ENCODE results near the gene SYT13. TPM values are rescaled to one million over a fixed set of nuclear protein-coding genes. Genes with fewer than 3 reads are reported as not detected.
"Not testable (repeated sequence)": the region's sequence is repeated elsewhere in the genome, so short reads cannot be mapped to it uniquely, and the experiment has no call there.

Gene SYT13
- total RNA-seq, 2 donors from 2014 or later = 23.4 to 31.5 TPM

GRCh38 chr11:45293566-45294192 lies 7.5 kb upstream of the SYT13 start:
- intact Hi-C loops (cut with DNase I) = loop anchor here (2.0 kb wide), 2 partner anchors 41 to 183 kb away; no protein-coding TSS in a partner anchor
- not testable (repeated sequence) for H3K27ac ChIP-seq

DNA sequence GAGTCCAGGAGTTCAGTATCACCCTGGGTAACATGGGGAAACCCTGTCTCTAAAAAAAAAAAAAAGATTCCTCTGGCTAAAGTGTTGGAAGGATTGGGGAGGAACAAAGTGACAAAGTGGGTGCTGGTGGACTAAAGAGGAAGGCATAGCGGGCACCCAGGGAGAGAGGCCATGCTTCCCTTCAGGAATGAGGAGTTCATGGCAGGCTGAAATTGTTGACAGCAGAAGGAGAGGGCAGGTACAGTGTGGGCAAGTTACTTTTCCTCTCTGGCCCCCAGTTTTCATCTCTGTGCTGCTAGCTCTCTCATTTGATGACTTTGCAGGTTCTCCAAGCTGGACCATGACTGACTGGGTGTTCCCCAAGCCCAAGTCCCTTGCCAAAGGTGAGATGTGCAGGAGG lies 4.4 kb upstream of the SYT13 start:
- no peaks in the 10 kb centered on the region for H3K4me1 ChIP-seq
- TF ChIP-seq CTCF (IDR thresholded peaks at IDR 0.05) = no peak
- H3K27ac ChIP-seq = no peak overlapping the region
- no peaks in the 10 kb centered on the region for H3K36me3 ChIP-seq
- no peak overlapping the region for H3K9ac ChIP-seq (ENCODE audit: low read depth in 2 of 2, low read length in 2 of 2)
- peaks cover 4% of the 10 kb centered on the region for H3K27me3 ChIP-seq
- no peaks in the 10 kb centered on the region for H3K9me3 ChIP-seq
- no peak overlapping the region for H3K4me3 ChIP-seq
- DNase-seq = no peak
- intact Hi-C loops (cut with DNase I) = no loop called here

More at GRCh38 chr11:45293566-45294192, 7.5 kb upstream of the SYT13 start:
- peak; percentile 50 for TF ChIP-seq CTCF (IDR thresholded peaks at IDR 0.05)
- peak; percentile 87 for DNase-seq
- H3K9me3 ChIP-seq; H3K4me3 ChIP-seq; H3K9ac ChIP-seq (ENCODE audit: low read depth in 2 of 2, low read length in 2 of 2); H3K27me3 ChIP-seq; H3K36me3 ChIP-seq; H3K4me1 ChIP-seq: not testable (repeated sequence)

GRCh38 chr11:45289369-45289768 lies 3.2 kb upstream of the SYT13 start:
- peaks cover 4% of the 10 kb centered on the region for H3K27me3 ChIP-seq
- no peak for TF ChIP-seq CTCF (IDR thresholded peaks at IDR 0.05)
- DNase-seq = no peak
- no peaks in the 10 kb centered on the region for H3K4me1 ChIP-seq
- no peaks in the 10 kb centered on the region for H3K9me3 ChIP-seq
- intact Hi-C loops (cut with DNase I) = loop anchor here (5.0 kb wide), 1 partner anchor 357 kb away; no protein-coding TSS in a partner anchor
- no peak overlapping the region for H3K9ac ChIP-seq (ENCODE audit: low read depth in 2 of 2, low read length in 2 of 2)
- no peaks in the 10 kb centered on the region for H3K36me3 ChIP-seq
- H3K27ac ChIP-seq = no peak overlapping the region
- H3K4me3 ChIP-seq = no peak overlapping the region

DNA sequence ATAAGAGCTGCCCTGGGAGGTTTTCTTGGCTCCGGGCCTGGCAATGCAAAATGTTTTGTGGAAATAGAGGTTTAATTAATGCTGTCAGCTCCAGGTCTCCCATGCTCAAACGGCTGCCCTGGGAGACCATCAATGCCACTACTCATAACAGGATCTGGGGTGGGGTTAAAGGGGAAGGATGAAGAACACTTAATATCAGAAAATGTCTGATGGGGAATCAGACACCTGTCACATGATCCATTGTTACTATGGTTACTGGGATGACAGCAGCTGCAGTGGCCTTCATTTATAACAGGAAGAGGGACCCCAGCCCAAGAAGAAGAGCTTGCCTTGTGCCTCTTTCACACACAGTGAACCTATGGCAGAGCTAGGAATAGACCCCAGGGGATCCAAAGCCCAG lies 2.2 kb upstream of the SYT13 start:
- Histone ChIP-seq H3K9ac (ENCODE audit: low read depth in 2 of 2, low read length in 2 of 2) (no peak overlapping the region), H3K36me3 (no peaks in the 10 kb centered on the region), H3K4me3 (no peak overlapping the region), H3K4me1 (no peaks in the 10 kb centered on the region), H3K27ac (no peak overlapping the region), H3K9me3 (no peaks in the 10 kb centered on the region), H3K27me3 (peaks cover 4% of the 10 kb centered on the region)
- no peak for TF ChIP-seq CTCF (IDR thresholded peaks at IDR 0.05)
- intact Hi-C loops (cut with DNase I) = loop anchor here (5.0 kb wide), 1 partner anchor 356 kb away; no protein-coding TSS in a partner anchor
- DNase-seq = no peak

GRCh38 chr11:45287316-45287903 lies 1.3 kb upstream of the SYT13 start:
- no peaks in the 10 kb centered on the region for H3K36me3 ChIP-seq
- peaks cover 4% of the 10 kb centered on the region for H3K27me3 ChIP-seq

More at GRCh38 chr11:45287316-45287903, 1.3 kb upstream of the SYT13 start:
- H3K27ac ChIP-seq = no peak overlapping the region
- H3K9ac ChIP-seq (ENCODE audit: low read depth in 2 of 2, low read length in 2 of 2) = no peak overlapping the region
- DNase-seq = no peak
- H3K4me1 ChIP-seq = no peaks in the 10 kb centered on the region
- no peak overlapping the region for H3K4me3 ChIP-seq
- no peaks in the 10 kb centered on the region for H3K9me3 ChIP-seq
- intact Hi-C loops (cut with DNase I) = loop anchor here (5.0 kb wide), 1 partner anchor 355 kb away; no protein-coding TSS in a partner anchor
- no peak for TF ChIP-seq CTCF (IDR thresholded peaks at IDR 0.05)
